K562 (cell line): ENCODE measurements around the gene TGFBR2. TPM values are rescaled to one million over a fixed set of nuclear protein-coding genes. Genes with fewer than 3 reads are reported as not detected.

Experiments used
- EP300 ChIP-seq: IDR thresholded peaks from 2 replicates; pipeline ENCODE4 v1.6.1; 2012; ENCODE audit warnings: low read length, improper control_type of control experiment
- MAZ ChIP-seq, 2 experiments: fragments of 450-650 bp in 1 of 2; sonication (generic) in 1 of 2; formaldehyde crosslinking; IDR thresholded peaks in 1 of 2; conservative IDR thresholded peaks in 1 of 2; 2 replicates each; pipeline versions ENCODE4 v1.4.0 to v1.5.0; 2020; ENCODE audit warnings: mild to moderate bottlenecking in 1 of 2, missing genetic modification reagents in 1 of 2
- SRSF1 ChIP-seq: fragments of 200-400 bp; formaldehyde crosslinking; IDR thresholded peaks from 2 replicates; pipeline ENCODE4 v1.6.1; 2017; ENCODE audit warnings: mild to moderate bottlenecking, low read depth, low read length, moderate library complexity
- ZNF143 ChIP-seq: sonication (generic); formaldehyde crosslinking; IDR thresholded peaks from 2 replicates; pipeline ENCODE4 v1.9.0; 2022; ENCODE audit warnings: mild to moderate bottlenecking, missing genetic modification reagents
- polyA plus RNA-seq, 8 experiments: library from polyadenylated mRNA; depleted of rRNA in 4 of 8; stranded (reverse) in 5 of 8; unstranded in 3 of 8; fragments of >200 nt; fragmentation: Nextera tagmentation in 2 of 8; fragmentation: Illumina TruSeq in 1 of 8; extraction: Ambion mirVana in 2 of 8; extraction: Trizol in 1 of 8; gene quantifications; 2 replicates each; pipeline versions ENCODE4 v1.2.1 to v1.2.3, GENCODE V29; 2011 to 2014; ENCODE audit warnings: inconsistent platforms in 1 of 8, missing spikeins in 1 of 8
- total RNA-seq, 7 experiments: library from RNA; depleted of rRNA in 6 of 7; stranded (reverse); fragments of >200 nt in 6 of 7; fragmentation: Illumina TruSeq in 2 of 7; extraction: Trizol in 2 of 7; gene quantifications; 2 replicates each; pipeline versions ENCODE4 v1.2.1 to v1.2.3, GENCODE V29; 2011 to 2021; ENCODE audit warnings: low replicate concordance in 1 of 7
- TF ChIP-seq, protein P1 (sequence below): fragments of 450-650 bp; IDR thresholded peaks from 2 replicates; pipeline ENCODE4 v1.7.0; 2016; ENCODE audit warnings: borderline replicate concordance
- TF ChIP-seq, protein P2 (sequence below): fragments of 450-650 bp; conservative IDR thresholded peaks from 2 replicates; pipeline ENCODE4 v1.6.1; 2016; ENCODE audit warnings: missing genetic modification characterization, low read depth, mild to moderate bottlenecking, missing compliant biosample characterization, moderate library complexity
- TF ChIP-seq, protein P3 (sequence below): fragments of 250-450 bp; sonication (Bioruptor Pico); IDR thresholded peaks from 2 replicates; pipeline ENCODE4 v1.8.0; 2021; ENCODE audit warnings: moderate library complexity, mild to moderate bottlenecking, inconsistent platforms

Gene TGFBR2
- total and polyA plus RNA-seq, 9 of the 15 experiments (the other 6 are each of a cell fraction or from before 2014, with no cell fraction given): 0.11 to 0.84 (median 0.24) TPM

DNA sequence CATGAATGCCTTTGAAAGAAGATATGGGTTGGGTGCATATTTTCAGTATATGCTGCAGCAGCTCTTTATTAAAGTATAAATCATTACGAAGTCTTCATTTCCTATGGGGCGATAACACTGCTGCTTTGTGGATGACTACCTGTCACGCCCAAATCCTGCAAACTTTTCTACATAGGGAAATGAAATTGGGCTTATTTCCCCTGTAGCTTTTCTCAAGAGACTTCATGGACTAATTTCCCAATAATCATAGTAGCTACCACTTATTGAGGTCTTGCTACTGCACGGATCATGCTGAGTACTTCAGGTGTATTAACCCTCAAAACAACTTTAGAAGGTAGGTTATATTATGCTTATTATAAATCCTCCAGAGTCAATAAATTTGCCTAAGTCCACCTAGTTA, 8.0 kb downstream of the TGFBR2 start (continued):
- TF ChIP-seq ZNF143 (CRISPR knock-in tag) (no peak), MAZ (CRISPR knock-in tag; conservative IDR thresholded peaks at IDR 0.05 in 1 of 2, IDR thresholded peaks at IDR 0.05 in 1 of 2) (no peak), SRSF1 (no peak), EP300 (no peak)
- TF ChIP-seq, protein P1, sequence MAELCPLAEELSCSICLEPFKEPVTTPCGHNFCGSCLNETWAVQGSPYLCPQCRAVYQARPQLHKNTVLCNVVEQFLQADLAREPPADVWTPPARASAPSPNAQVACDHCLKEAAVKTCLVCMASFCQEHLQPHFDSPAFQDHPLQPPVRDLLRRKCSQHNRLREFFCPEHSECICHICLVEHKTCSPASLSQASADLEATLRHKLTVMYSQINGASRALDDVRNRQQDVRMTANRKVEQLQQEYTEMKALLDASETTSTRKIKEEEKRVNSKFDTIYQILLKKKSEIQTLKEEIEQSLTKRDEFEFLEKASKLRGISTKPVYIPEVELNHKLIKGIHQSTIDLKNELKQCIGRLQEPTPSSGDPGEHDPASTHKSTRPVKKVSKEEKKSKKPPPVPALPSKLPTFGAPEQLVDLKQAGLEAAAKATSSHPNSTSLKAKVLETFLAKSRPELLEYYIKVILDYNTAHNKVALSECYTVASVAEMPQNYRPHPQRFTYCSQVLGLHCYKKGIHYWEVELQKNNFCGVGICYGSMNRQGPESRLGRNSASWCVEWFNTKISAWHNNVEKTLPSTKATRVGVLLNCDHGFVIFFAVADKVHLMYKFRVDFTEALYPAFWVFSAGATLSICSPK: no peak
- TF ChIP-seq, protein P2, sequence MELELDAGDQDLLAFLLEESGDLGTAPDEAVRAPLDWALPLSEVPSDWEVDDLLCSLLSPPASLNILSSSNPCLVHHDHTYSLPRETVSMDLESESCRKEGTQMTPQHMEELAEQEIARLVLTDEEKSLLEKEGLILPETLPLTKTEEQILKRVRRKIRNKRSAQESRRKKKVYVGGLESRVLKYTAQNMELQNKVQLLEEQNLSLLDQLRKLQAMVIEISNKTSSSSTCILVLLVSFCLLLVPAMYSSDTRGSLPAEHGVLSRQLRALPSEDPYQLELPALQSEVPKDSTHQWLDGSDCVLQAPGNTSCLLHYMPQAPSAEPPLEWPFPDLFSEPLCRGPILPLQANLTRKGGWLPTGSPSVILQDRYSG (tag): no peak
- TF ChIP-seq, protein P3, sequence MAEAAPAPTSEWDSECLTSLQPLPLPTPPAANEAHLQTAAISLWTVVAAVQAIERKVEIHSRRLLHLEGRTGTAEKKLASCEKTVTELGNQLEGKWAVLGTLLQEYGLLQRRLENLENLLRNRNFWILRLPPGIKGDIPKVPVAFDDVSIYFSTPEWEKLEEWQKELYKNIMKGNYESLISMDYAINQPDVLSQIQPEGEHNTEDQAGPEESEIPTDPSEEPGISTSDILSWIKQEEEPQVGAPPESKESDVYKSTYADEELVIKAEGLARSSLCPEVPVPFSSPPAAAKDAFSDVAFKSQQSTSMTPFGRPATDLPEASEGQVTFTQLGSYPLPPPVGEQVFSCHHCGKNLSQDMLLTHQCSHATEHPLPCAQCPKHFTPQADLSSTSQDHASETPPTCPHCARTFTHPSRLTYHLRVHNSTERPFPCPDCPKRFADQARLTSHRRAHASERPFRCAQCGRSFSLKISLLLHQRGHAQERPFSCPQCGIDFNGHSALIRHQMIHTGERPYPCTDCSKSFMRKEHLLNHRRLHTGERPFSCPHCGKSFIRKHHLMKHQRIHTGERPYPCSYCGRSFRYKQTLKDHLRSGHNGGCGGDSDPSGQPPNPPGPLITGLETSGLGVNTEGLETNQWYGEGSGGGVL (CRISPR knock-in tag): no peak
